GM12801 (cell line): ENCODE results near the gene OR8I2.

ENCODE experiments used
- CTCF ChIP-seq: IDR thresholded peaks from one replicate; pipeline ENCODE4 v1.5.1; 2011; ENCODE audit warnings: control low read depth; ENCODE audit not compliant: insufficient read length; ENCODE audit errors: extremely low read depth

The OR8I2 gene

GRCh38 chr11:56122073-56122472, 29.0 kb downstream of the OR8I2 start, which contains the start of gene OR8H3:
Gene OR8H3 (plus strand): TSS chr11:56122373. CDS start chr11:56122373, 0 bp downstream.
- no peak for TF ChIP-seq CTCF

- TF ChIP-seq CTCF: no peak
Observed at GRCh38 chr11:56140151-56140661, 47.1 kb downstream of the OR8I2 start, which contains the start of gene OR8J3. Gene OR8J3 (minus strand): TSS chr11:56140201. CDS start chr11:56137718, 2,483 bp downstream.
